Kidney glomerular epithelial cell (primary cell): ENCODE results near the gene TENT5A.
A peak's percentile ranks its signal among the peaks of the same experiment; 100 is the strongest.

ENCODE experiments used
- DNase-seq: peaks from one replicate; lab custom pipeline; 2025; lab: John Stamatoyannopoulos, UW

TENT5A gene

GRCh38 chr6:81771097-81771496 lies 18.6 kb upstream of the TENT5A start:
- no peak for DNase-seq

DNA sequence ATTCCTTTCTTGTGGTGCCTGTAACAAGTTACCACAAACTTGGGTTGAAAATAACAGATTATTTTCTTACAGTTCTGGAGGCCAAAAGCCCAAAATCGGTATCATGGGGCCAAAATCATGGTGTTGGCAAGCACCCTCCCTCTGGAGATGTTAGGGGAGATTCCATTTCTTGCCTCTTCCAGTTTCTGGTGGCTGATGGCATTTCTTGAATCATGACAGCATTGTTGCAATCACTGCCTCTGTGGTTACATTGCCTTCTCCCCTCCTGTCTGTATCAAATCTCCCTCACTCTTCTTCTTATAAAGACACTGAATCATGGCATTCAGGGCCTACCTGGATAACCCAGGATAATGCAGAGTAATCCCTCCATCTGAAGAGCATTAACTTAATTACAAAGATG lies 17.9 kb upstream of the TENT5A start:
- DNase-seq, result no peak

DNA sequence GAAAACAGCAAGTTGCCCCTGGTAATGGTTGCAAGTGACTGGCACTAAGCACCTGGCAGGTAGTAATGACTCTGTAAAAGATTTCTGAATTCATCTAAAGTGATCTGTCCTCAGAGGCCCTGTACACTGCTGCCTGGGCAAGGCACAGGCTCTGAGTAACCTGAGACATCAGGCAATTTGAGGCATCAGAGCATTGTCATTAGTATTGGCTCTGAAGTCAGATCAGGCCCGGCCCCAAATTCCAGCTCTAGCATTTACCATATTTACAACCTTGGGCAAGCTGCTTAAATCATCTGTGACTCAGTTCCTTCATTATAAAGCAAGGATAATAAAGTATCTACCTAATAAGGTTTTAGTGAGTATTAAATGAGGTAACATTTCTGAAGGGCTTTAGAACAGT lies 17.3 kb upstream of the TENT5A start:
- no peak for DNase-seq

DNA sequence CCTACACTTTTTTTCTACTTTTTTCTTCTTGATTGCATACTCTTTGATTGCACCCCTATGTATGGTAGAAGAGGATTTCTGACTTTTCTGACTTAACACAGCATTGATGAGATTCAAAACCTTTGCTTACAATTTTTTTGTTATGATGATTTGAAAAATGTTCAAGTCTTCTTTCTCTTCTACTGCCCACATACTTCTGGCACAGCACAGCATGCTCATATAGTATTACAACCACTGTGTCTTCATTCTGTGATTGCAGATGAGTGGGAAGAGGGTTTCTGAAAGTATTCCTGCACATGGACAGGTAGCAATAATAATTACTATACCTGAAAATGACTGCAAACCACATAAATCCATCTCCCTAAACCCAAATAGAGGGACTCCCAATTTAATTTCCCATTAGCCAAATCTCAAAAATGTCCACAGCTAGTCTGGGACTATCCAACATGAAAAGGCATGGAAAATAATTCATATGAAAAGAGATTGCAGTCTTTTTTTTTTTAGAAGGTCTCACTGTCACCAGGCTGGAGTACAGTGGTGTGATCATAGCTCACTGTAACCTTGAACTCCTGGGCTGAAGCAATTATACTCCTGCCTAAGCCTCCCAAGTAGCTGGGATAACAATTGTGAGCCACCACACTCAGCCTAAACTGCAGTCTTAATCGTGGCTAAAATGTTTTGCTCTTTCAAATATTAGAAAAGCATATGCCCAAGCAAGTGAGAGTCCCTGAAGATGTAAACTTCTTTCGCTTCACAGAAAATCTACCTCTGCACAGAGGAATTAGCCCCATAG lies 15.9 kb upstream of the TENT5A start:
- no peak for DNase-seq

DNA sequence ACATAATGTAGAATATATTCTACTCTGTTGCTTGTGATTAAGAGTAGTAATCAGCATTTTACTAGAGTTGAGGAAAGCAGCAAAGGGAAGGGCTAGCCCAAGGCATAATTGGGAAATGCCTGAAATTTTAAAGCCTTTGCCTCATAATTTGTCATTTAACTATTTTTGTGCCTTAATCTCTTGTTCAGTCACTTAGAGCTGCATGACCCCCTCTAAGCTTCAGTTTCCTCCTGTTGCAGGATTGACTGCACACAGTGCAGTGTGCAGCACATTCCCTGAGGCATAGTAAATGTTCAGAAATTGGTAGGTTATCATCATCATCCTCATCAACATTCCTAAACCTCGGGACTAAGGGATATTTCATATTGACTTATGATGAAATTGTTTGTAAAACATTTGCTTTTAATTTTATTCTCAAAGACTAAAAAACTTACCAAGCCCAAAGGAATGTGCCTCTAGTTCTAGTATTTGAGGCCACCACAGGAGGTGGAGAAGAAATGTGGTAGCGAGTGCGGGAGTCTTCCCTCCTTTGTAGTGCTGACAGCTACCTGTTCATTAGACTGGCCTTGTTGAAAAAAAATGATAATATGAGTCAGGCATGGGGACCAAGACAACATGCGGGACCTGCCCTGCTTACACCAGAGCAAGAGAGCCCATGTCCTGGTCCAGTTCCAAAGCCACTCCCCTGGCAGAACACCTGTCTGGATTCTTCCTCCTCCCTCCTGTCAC lies 14.8 kb upstream of the TENT5A start:
- peak; percentile 73 for DNase-seq

- peak; percentile 97 for DNase-seq
These were observed 14.1 kb upstream of the TENT5A start for GRCh38 chr6:81766482-81767069.

DNA sequence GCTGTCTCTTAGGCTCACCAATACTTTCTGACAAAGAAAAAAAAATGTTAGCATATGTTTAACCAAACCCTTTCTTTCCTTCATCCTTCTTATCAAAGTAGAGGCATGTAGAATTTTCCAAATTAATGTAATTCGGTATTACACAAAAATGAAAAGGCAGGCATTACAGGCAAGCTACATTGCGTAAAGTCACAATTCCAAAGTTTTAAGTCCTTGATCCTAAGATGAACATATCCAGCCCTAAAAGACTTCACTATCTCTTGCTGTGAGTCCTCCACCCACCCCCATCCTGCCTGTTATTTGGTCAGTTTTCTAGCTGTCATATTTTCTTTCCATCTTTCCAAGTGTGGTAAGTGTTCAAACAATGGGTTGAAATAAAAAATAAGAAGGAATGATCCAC lies 12.1 kb upstream of the TENT5A start:
- no peak for DNase-seq

GRCh38 chr6:81763968-81764367 lies 11.5 kb upstream of the TENT5A start:
- DNase-seq, result no peak

DNA sequence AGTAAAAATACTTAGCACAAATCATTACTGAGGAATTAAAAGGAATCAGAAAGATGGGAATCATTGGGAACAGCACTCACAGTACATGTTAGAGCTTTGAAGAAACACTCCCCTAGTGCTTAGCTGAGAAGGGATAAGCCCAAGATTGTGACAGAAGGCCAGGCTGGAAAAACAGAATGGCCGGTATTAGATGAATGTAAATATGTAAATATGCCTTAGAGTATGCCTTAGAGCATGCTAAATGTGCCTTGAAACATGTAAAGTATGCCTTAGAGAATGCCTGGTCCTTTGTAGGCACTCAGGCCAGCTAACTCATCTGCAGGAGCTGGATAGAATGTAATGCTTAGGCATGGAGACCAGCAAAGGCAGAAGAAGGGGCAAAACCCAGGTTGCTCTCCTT lies 10.6 kb upstream of the TENT5A start:
- no peak for DNase-seq

DNA sequence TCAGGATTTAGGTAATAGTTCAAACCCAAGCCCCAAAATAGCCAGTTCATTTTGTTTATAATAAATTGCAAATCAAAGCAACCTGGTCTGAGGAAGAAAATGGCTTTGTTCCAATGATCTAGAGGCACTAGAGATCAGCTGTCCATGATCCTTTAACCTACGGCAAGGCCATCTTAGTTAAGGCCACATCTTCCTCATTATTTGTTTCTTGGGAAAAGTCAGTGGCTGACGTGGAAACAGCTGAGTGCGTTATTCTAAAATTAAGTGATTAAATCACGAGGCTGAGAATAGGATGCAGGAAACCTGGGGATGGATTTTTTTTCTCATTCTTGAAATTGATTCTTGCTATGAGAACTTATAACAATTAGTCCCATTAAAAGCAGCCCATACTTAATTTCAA lies 10.1 kb upstream of the TENT5A start:
- no peak for DNase-seq

GRCh38 chr6:81762132-81762531 lies 9.7 kb upstream of the TENT5A start:
- DNase-seq, result no peak

DNA sequence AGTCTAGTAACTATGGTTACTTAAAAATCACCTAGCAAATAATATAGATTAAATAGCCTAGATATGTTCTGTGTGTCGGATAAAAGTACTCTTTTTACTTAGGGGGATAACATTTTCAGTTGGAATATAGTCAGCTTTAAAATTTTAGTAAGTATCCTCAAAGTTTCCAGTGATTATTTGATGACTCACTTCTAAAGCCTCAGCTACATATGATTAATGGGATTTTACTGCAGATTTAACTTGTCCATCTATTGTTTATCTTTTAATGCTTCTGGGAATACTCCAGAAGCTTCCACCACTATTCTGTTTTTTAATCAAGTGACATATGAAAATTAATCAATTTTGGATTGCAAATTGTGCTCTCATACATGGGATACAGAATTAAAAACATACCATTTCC lies 8.7 kb upstream of the TENT5A start:
- peak; percentile 42 for DNase-seq

- no peak for DNase-seq
These were observed 7.3 kb upstream of the TENT5A start for GRCh38 chr6:81759782-81760181.

DNA sequence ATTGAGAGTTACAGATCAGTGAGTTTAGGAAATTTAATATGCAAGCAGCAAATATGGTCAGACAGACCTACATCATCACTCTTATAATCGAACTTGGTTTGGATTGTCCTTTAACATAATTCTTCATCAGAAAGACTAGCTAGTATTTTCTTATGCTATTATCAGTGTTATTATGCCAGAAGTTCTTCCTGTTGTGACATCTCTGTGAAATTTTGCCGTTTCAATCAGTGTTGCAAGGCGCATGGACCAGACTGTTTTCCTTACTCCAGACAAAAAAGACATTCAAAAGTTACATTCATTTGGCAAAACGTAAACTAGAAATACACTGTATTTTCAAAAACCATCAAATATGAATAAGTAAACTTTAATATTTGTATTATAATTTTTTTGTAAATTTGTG lies 5.7 kb upstream of the TENT5A start:
- no peak for DNase-seq

DNA sequence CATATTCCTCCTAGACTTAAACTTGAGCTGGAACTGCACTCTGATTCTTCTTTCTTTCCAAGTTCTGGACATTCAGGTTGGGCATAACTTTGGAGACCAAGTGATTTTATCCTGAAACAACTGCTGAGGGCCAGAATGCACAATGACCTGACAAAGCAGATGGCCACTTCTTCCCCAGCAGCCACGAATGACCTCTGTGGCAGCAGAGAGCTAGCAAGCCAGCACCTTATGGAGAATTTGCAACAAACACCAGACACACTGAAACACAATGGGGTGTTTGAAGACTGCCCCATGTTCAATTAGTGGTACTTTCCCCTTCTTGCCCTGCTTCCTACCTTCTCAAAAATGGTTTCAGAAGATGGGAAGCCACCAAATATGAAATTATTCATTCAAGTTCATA lies 4.2 kb upstream of the TENT5A start:
- DNase-seq, result no peak

GRCh38 chr6:81755551-81755950 lies 3.1 kb upstream of the TENT5A start:
- no peak for DNase-seq

GRCh38 chr6:81754906-81755305 lies 2.4 kb upstream of the TENT5A start:
- DNase-seq, result no peak

DNA sequence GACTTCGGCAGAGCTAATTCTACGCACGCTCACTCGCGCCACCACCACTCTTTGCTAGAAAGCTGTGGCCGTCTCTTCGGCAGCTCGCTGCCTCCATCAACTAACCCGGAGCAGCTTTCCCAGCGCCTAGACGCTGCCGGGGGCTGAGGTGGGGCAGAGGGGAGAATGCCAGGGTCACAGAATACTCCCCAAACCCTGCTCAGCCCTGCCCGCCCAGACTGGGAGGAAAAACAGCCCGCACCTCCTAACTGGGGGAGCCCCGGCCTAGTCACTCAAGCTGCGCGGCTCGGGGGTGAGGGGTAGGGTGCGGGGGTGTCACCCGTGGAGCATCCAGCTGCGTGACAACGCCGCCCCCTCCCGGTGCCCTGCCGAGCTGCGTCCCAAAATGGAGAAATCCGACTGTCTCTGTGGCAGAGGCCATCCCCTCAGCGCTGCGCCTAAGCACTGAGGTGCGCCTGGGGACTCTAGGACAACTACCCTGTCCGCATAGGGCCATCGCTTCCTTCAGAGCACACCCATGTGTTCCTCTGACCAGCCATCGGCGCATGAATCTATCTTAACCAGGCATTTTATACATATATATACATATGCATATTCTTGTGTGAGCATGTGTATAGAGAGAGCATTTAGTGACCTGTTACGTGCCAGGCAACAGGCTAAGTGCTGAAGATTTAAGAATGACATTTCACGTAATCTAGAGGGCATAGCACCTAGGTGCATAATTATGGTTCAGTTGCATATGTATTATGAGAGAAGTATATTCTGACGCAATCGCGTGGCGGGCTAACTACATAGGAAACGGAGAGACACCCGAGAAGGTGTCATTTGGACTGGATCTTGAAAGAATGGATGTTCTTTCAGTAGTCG lies 1.5 kb upstream of the TENT5A start:
- no peak for DNase-seq

DNA sequence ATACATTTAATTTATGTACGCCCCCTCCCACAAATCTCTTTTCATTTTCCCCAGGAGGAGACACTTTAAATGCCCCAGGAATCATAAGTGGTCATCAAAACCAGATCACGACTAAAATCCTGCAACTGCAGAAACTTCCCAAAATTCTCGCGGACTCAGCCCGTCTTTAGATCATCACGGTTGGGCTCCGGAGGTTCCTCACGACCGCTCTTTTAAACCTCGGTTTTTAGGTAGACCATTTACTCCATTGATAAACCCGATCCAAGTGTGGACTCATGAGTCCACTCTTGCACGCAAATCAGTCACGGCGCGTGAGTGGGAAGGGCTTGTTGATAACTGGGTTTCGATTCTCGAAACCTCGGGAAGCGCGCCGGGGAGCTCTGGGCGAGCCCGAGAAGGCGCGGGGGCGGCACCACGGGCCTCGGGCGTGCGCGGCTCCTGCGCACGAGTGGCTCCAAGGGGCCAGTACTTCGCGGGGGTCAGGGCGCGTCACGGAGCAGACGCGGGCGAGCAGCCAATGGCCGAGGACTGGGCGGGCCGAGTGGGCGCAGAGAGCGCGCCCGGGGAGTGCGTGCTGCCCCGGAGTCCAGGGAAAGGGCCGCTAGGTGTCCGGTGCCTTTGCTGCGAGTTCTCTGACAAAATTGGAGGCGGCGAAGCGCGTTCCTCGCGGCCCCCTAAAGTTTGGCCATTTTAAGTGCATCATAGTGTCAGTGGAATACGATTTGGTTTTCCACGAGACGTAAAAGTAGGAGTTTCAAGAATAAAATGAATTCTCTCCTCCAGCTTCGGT lies 635 bp upstream of the TENT5A start:
- peak; percentile 83 for DNase-seq

DNA sequence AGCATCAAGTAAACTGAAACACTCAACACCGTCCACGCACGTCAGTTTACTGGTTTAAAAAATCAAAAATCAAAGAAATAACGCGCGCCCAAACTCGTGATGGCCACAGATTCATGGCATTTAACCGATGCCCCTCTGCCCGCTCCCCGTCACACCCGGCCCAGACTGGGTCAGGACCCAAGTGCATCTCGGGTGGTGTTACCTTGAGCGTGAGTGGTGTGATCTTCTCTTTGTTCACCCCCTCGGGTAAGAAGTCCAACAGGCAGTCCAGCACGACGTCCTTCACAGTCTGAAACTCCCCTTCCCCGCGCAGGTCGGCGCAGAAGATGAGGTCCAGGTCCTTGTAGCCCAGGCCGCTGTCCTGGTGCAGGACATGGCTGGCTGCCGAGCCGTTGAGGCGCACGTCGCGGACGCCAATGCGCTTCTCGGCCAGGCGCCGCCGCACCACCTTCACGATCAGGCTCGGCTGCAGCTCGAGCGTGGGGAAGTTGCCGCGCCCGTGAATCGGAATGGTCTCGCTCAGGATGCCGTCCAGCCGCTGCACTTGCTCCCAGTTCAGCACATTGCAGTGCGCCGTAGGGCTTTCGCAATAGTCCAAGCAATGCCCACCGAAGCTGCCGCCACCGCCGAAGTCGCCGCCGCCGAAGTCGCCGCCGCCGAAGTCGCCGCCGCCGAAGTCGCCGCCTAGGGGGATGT lies 945 bp downstream of the TENT5A start:
- DNase-seq, result no peak
